Measurements from ENCODE around the gene EPHA7. TPM values are rescaled to one million over a fixed set of nuclear protein-coding genes. Genes with fewer than 3 reads are reported as not detected.

EPHA7 gene
- total RNA-seq, 1 experiment from 2014 or later, result 7.0 TPM

- no peak for DNase-seq
- H3K36me3 ChIP-seq, result no peaks in the 10 kb centered on the region
- H3K27me3 ChIP-seq, result no peaks in the 10 kb centered on the region
- H3K4me3 ChIP-seq, result no peak overlapping the region
- H3K9me3 ChIP-seq, result no peaks in the 10 kb centered on the region
Measured at GRCh38 chr6:93305088-93305487, 114.3 kb downstream of the EPHA7 start.

- Histone ChIP-seq H3K27me3 (no peaks in the 10 kb centered on the region), H3K4me3 (no peak overlapping the region), H3K9me3 (no peaks in the 10 kb centered on the region), H3K36me3 (no peaks in the 10 kb centered on the region)
- no peak for DNase-seq
Measured at GRCh38 chr6:93304505-93304904, 114.9 kb downstream of the EPHA7 start.

GRCh38 chr6:93300661-93301060 is 118.7 kb downstream of the EPHA7 start:
- H3K9me3 ChIP-seq, result no peaks in the 10 kb centered on the region

GRCh38 chr6:93299622-93300021 is 119.7 kb downstream of the EPHA7 start:
- no peak for DNase-seq
- H3K4me3 ChIP-seq, result no peak overlapping the region
- no peaks in the 10 kb centered on the region for H3K9me3 ChIP-seq
- no peaks in the 10 kb centered on the region for H3K27me3 ChIP-seq
- H3K36me3 ChIP-seq, result no peaks in the 10 kb centered on the region

More at GRCh38 chr6:93300661-93301060, 118.7 kb downstream of the EPHA7 start:
- DNase-seq, result no peak
- Histone ChIP-seq H3K27me3 (no peaks in the 10 kb centered on the region), H3K4me3 (no peak overlapping the region), H3K36me3 (no peaks in the 10 kb centered on the region)

- no peak overlapping the region for H3K4me3 ChIP-seq
- H3K36me3 ChIP-seq, result no peaks in the 10 kb centered on the region
- no peak for DNase-seq
- H3K27me3 ChIP-seq, result no peaks in the 10 kb centered on the region
- no peaks in the 10 kb centered on the region for H3K9me3 ChIP-seq
Measured at GRCh38 chr6:93295631-93296030, 123.7 kb downstream of the EPHA7 start.

GRCh38 chr6:93294879-93295278 is 124.5 kb downstream of the EPHA7 start:
- H3K36me3 ChIP-seq, result no peaks in the 10 kb centered on the region
- H3K27me3 ChIP-seq, result no peaks in the 10 kb centered on the region
- no peak overlapping the region for H3K4me3 ChIP-seq
- H3K9me3 ChIP-seq, result no peaks in the 10 kb centered on the region
- no peak for DNase-seq

GRCh38 chr6:93293872-93294271 is 125.5 kb downstream of the EPHA7 start:
- DNase-seq, result no peak
- Histone ChIP-seq H3K36me3 (no peaks in the 10 kb centered on the region), H3K4me3 (no peak overlapping the region), H3K27me3 (no peaks in the 10 kb centered on the region), H3K9me3 (no peaks in the 10 kb centered on the region)

- H3K9me3 ChIP-seq, result no peaks in the 10 kb centered on the region
- no peak for DNase-seq
- no peaks in the 10 kb centered on the region for H3K36me3 ChIP-seq
- no peak overlapping the region for H3K4me3 ChIP-seq
- H3K27me3 ChIP-seq, result no peaks in the 10 kb centered on the region
Measured at GRCh38 chr6:93293460-93293859, 125.9 kb downstream of the EPHA7 start.

- H3K36me3 ChIP-seq, result no peaks in the 10 kb centered on the region
- no peaks in the 10 kb centered on the region for H3K27me3 ChIP-seq
- no peak for DNase-seq
- H3K9me3 ChIP-seq, result no peaks in the 10 kb centered on the region
- H3K4me3 ChIP-seq, result no peak overlapping the region
Measured at GRCh38 chr6:93282521-93283031, 136.8 kb downstream of the EPHA7 start.

- Histone ChIP-seq H3K9me3 (no peaks in the 10 kb centered on the region), H3K4me3 (no peak overlapping the region), H3K36me3 (no peaks in the 10 kb centered on the region), H3K27me3 (no peaks in the 10 kb centered on the region)
- DNase-seq, result no peak
Measured at GRCh38 chr6:93278241-93278640, 141.1 kb downstream of the EPHA7 start.

GRCh38 chr6:93272896-93273295 is 146.5 kb downstream of the EPHA7 start:
- H3K36me3 ChIP-seq, result no peaks in the 10 kb centered on the region
- H3K9me3 ChIP-seq, result no peaks in the 10 kb centered on the region
- H3K4me3 ChIP-seq, result no peak overlapping the region
- no peaks in the 10 kb centered on the region for H3K27me3 ChIP-seq
- no peak for DNase-seq

GRCh38 chr6:93272211-93272610 is 147.1 kb downstream of the EPHA7 start:
- Histone ChIP-seq H3K27me3 (no peaks in the 10 kb centered on the region), H3K9me3 (no peaks in the 10 kb centered on the region), H3K4me3 (no peak overlapping the region), H3K36me3 (no peaks in the 10 kb centered on the region)
- DNase-seq, result no peak

GRCh38 chr6:93266116-93266817 is 153.1 kb downstream of the EPHA7 start:
- no peaks in the 10 kb centered on the region for H3K27me3 ChIP-seq
- H3K9me3 ChIP-seq, result no peaks in the 10 kb centered on the region
- no peak for DNase-seq
- no peaks in the 10 kb centered on the region for H3K36me3 ChIP-seq
- H3K4me3 ChIP-seq, result no peak overlapping the region

GRCh38 chr6:93260881-93261280 is 158.5 kb downstream of the EPHA7 start:
- H3K27me3 ChIP-seq, result no peaks in the 10 kb centered on the region
- no peak for DNase-seq
- H3K4me3 ChIP-seq, result no peak overlapping the region
- no peaks in the 10 kb centered on the region for H3K9me3 ChIP-seq
- no peaks in the 10 kb centered on the region for H3K36me3 ChIP-seq

- no peaks in the 10 kb centered on the region for H3K36me3 ChIP-seq
- no peaks in the 10 kb centered on the region for H3K9me3 ChIP-seq
Measured at GRCh38 chr6:93259332-93259731, 160.0 kb downstream of the EPHA7 start.

GRCh38 chr6:93252930-93253329 is 166.4 kb downstream of the EPHA7 start:
- DNase-seq, result no peak
- no peak overlapping the region for H3K4me3 ChIP-seq
- H3K27me3 ChIP-seq, result no peaks in the 10 kb centered on the region
- H3K36me3 ChIP-seq, result no peaks in the 10 kb centered on the region
- no peaks in the 10 kb centered on the region for H3K9me3 ChIP-seq

More at GRCh38 chr6:93259332-93259731, 160.0 kb downstream of the EPHA7 start:
- no peak for DNase-seq
- H3K4me3 ChIP-seq, result no peak overlapping the region
- no peaks in the 10 kb centered on the region for H3K27me3 ChIP-seq

GRCh38 chr6:93248631-93249030 is 170.7 kb downstream of the EPHA7 start:
- Histone ChIP-seq H3K4me3 (no peak overlapping the region), H3K36me3 (no peaks in the 10 kb centered on the region), H3K27me3 (no peaks in the 10 kb centered on the region), H3K9me3 (no peaks in the 10 kb centered on the region)
- no peak for DNase-seq

GRCh38 chr6:93243231-93243778 is 176.1 kb downstream of the EPHA7 start:
- no peak overlapping the region for H3K4me3 ChIP-seq
- DNase-seq, result no peak
- H3K9me3 ChIP-seq, result no peaks in the 10 kb centered on the region
- H3K27me3 ChIP-seq, result no peaks in the 10 kb centered on the region
- no peaks in the 10 kb centered on the region for H3K36me3 ChIP-seq

Measured in MG63 (cell line).